ENCODE data around the gene SPATA2L. TPM values are rescaled to one million over a fixed set of nuclear protein-coding genes. Genes with fewer than 3 reads are reported as not detected.

The SPATA2L gene
- total and polyA plus RNA-seq, 2 of the 13 experiments (the other 11 are each of a cell fraction or from before 2014, with no cell fraction given), result 9.1 to 20.7 TPM

DNA sequence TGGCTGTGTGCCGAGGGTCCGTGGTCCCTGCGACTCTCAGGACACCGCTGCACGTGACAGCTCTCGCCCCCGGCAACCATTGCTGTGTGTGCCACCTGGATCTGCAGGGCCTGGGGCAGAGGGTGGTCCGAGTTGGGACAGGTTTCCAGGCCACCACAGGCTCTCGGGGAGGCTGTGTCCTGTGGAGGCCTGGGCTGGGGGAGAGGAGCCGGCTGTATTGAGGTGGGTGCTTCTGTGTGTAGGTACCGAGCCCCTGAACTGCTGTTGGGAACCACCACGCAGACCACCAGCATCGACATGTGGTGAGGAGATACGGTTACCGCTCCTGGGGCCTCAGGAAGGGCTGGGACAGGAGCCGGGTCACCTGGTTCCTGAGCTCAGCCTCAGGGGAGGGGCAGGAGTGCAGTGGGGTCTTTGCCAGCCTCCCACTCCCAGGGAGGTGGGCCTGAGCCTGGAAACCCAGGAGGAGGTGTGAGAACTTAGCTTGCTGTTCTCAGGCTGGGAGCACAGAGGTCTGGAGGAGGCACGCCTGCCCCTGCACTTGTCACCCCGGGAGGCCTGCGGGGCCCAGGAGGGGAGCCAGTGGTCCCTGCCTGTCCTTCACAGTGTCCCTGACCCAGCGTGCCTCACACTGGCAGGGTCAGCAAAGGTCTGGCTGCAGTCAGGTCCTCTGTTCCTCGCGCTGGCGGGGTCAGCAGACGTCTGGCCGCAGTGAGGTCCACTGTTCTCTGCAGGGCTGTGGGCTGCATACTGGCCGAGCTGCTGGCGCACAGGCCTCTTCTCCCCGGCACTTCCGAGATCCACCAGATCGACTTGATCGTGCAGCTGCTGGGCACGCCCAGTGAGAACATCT is 7.3 kb downstream of the SPATA2L start (continued):
- TF ChIP-seq, protein P1, sequence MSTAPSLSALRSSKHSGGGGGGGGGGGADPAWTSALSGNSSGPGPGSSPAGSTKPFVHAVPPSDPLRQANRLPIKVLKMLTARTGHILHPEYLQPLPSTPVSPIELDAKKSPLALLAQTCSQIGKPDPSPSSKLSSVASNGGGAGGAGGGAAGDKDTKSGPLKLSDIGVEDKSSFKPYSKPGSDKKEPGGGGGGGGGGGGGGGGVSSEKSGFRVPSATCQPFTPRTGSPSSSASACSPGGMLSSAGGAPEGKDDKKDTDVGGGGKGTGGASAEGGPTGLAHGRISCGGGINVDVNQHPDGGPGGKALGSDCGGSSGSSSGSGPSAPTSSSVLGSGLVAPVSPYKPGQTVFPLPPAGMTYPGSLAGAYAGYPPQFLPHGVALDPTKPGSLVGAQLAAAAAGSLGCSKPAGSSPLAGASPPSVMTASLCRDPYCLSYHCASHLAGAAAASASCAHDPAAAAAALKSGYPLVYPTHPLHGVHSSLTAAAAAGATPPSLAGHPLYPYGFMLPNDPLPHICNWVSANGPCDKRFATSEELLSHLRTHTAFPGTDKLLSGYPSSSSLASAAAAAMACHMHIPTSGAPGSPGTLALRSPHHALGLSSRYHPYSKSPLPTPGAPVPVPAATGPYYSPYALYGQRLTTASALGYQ (CRISPR knock-in tag; IDR thresholded peaks at IDR 0.05), result no peak
- no peak for TF ChIP-seq TAF15 (IDR thresholded peaks at IDR 0.05; ENCODE audit: low read depth, low read length, poor library complexity, severe bottlenecking)
- TF ChIP-seq, protein P2, sequence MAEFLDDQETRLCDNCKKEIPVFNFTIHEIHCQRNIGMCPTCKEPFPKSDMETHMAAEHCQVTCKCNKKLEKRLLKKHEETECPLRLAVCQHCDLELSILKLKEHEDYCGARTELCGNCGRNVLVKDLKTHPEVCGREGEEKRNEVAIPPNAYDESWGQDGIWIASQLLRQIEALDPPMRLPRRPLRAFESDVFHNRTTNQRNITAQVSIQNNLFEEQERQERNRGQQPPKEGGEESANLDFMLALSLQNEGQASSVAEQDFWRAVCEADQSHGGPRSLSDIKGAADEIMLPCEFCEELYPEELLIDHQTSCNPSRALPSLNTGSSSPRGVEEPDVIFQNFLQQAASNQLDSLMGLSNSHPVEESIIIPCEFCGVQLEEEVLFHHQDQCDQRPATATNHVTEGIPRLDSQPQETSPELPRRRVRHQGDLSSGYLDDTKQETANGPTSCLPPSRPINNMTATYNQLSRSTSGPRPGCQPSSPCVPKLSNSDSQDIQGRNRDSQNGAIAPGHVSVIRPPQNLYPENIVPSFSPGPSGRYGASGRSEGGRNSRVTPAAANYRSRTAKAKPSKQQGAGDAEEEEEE (CRISPR knock-in tag; IDR thresholded peaks at IDR 0.05; ENCODE audit: borderline replicate concordance), result no peak; the same call in 1 of the 2 replicates
- TF ChIP-seq FOXK2 (IDR thresholded peaks at IDR 0.05), result no peak
- no peak for TF ChIP-seq ZNF674 (CRISPR knock-in tag; IDR thresholded peaks at IDR 0.05; ENCODE audit: low read depth)
- TF ChIP-seq, protein P3, sequence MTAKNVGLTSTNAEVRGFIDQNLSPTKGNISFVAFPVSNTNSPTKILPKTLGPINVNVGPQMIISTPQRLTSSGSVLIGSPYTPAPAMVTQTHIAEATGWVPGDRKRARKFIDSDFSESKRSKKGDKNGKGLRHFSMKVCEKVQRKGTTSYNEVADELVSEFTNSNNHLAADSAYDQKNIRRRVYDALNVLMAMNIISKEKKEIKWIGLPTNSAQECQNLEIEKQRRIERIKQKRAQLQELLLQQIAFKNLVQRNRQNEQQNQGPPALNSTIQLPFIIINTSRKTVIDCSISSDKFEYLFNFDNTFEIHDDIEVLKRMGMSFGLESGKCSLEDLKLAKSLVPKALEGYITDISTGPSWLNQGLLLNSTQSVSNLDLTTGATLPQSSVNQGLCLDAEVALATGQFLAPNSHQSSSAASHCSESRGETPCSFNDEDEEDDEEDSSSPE (CRISPR knock-in tag; IDR thresholded peaks at IDR 0.05), result no peak; the same call in 1 of the 2 replicates
- TF ChIP-seq ZNF205 (CRISPR knock-in tag; IDR thresholded peaks at IDR 0.05), result 0 out of 2 replicates have a peak, but pooled peaks have one; percentile 17
- no peak for TF ChIP-seq ZSCAN12 (CRISPR knock-in tag; IDR thresholded peaks at IDR 0.05)
- TF ChIP-seq, protein P4, sequence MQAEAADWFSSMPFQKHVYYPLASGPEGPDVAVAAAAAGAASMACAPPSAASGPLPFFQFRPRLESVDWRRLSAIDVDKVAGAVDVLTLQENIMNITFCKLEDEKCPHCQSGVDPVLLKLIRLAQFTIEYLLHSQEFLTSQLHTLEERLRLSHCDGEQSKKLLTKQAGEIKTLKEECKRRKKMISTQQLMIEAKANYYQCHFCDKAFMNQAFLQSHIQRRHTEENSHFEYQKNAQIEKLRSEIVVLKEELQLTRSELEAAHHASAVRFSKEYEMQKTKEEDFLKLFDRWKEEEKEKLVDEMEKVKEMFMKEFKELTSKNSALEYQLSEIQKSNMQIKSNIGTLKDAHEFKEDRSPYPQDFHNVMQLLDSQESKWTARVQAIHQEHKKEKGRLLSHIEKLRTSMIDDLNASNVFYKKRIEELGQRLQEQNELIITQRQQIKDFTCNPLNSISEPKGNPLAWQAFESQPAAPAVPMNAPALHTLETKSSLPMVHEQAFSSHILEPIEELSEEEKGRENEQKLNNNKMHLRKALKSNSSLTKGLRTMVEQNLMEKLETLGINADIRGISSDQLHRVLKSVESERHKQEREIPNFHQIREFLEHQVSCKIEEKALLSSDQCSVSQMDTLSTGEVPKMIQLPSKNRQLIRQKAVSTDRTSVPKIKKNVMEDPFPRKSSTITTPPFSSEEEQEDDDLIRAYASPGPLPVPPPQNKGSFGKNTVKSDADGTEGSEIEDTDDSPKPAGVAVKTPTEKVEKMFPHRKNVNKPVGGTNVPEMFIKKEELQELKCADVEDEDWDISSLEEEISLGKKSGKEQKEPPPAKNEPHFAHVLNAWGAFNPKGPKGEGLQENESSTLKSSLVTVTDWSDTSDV (CRISPR knock-in tag; IDR thresholded peaks at IDR 0.05), result 0 out of 2 replicates have a peak, but pooled peaks have one; percentile 6
- TF ChIP-seq ZNF761 (CRISPR knock-in tag; conservative IDR thresholded peaks at IDR 0.05), result 0 out of 2 replicates have a peak, but pooled peaks have one; percentile 57
- TF ChIP-seq CBX5 (CRISPR knock-in tag; IDR thresholded peaks at IDR 0.05; ENCODE audit: borderline replicate concordance), result no peak
- TF ChIP-seq ZBTB1 (CRISPR knock-in tag; IDR thresholded peaks at IDR 0.05; ENCODE audit: borderline replicate concordance), result 0 out of 2 replicates have a peak, but pooled peaks have one; percentile 66
- TF ChIP-seq, protein P5, sequence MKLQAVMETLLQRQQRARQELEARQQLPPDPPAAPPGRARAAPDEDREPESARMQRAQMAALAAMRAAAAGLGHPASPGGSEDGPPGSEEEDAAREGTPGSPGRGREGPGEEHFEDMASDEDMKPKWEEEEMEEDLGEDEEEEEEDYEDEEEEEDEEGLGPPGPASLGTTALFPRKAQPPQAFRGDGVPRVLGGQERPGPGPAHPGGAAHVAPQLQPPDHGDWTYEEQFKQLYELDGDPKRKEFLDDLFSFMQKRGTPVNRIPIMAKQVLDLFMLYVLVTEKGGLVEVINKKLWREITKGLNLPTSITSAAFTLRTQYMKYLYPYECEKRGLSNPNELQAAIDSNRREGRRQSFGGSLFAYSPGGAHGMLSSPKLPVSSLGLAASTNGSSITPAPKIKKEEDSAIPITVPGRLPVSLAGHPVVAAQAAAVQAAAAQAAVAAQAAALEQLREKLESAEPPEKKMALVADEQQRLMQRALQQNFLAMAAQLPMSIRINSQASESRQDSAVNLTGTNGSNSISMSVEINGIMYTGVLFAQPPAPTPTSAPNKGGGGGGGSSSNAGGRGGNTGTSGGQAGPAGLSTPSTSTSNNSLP (IDR thresholded peaks at IDR 0.05; ENCODE audit: low read depth, low read length), result no peak
- TF ChIP-seq ZKSCAN8 (CRISPR knock-in tag; IDR thresholded peaks at IDR 0.05; ENCODE audit: borderline replicate concordance), result no peak
- TF ChIP-seq, protein P6, sequence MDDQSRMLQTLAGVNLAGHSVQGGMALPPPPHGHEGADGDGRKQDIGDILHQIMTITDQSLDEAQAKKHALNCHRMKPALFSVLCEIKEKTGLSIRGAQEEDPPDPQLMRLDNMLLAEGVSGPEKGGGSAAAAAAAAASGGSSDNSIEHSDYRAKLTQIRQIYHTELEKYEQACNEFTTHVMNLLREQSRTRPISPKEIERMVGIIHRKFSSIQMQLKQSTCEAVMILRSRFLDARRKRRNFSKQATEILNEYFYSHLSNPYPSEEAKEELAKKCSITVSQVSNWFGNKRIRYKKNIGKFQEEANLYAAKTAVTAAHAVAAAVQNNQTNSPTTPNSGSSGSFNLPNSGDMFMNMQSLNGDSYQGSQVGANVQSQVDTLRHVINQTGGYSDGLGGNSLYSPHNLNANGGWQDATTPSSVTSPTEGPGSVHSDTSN (CRISPR knock-in tag; IDR thresholded peaks at IDR 0.05; ENCODE audit: borderline replicate concordance), result no peak
